Embryonic facial prominence (tissue), 1 donor: ENCODE measurements around the gene AZI2.
A peak's percentile ranks its signal among the peaks of the same experiment; 100 is the strongest.

Source experiments
- DNase-seq: peaks from one replicate; pipeline ENCODE4 v3.0.0-alpha.2; 2016; ENCODE audit errors: extremely low spot score

AZI2 gene

GRCh38 chr3:28301688-28302087 lies 46.9 kb downstream of the AZI2 start:
- no peak for DNase-seq

GRCh38 chr3:28300345-28300962 lies 48.2 kb downstream of the AZI2 start:
- DNase-seq: no peak

- DNase-seq: no peak
Observed at GRCh38 chr3:28299705-28300104, 48.9 kb downstream of the AZI2 start.

- peak; percentile 20 for DNase-seq
Observed at GRCh38 chr3:28295898-28296490, 52.6 kb downstream of the AZI2 start.

GRCh38 chr3:28294667-28295413 lies 53.8 kb downstream of the AZI2 start:
- no peak for DNase-seq

- no peak for DNase-seq
Observed at GRCh38 chr3:28292622-28293021, 56.0 kb downstream of the AZI2 start.

GRCh38 chr3:28291577-28291976 lies 57.0 kb downstream of the AZI2 start:
- DNase-seq: no peak

GRCh38 chr3:28290863-28291300 lies 57.7 kb downstream of the AZI2 start:
- no peak for DNase-seq

GRCh38 chr3:28287046-28287445 lies 61.6 kb downstream of the AZI2 start:
- DNase-seq: no peak

GRCh38 chr3:28286595-28286994 lies 62.0 kb downstream of the AZI2 start:
- DNase-seq: peak; percentile 21

- DNase-seq: no peak
Observed at GRCh38 chr3:28280781-28281180, 67.8 kb downstream of the AZI2 start.

GRCh38 chr3:28279770-28280169 lies 68.9 kb downstream of the AZI2 start:
- no peak for DNase-seq

- DNase-seq: no peak
Observed at GRCh38 chr3:28278918-28279317, 69.7 kb downstream of the AZI2 start.

- no peak for DNase-seq
Observed at GRCh38 chr3:28273837-28274236, 74.8 kb downstream of the AZI2 start.
